NCI-H1694 treated with DMSO at 0.1 percent for 48 hours (cell line): ENCODE data around the gene ALDH1A3.

ENCODE experiments used
- DNase-seq: peaks from one replicate; lab custom pipeline; 2025; lab: John Stamatoyannopoulos, UW

Gene ALDH1A3

DNA sequence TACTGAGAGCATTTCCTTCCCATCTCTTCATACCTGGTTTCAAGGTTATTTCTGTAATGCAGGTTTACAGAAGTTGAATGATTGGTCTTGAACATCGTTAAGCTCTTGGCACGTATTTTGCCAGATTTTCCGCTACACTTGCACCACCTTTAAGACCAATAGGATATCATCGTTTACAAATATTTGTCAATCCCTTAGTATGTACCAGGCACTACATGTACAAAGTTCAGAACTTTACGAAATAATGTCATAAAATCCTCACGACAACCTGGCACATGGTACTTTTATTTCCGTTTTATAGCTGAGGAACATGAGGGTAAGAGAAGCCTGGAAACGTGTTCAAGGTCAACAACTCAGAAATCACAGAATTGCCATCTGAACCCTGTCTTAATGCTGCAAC lies 45.8 kb downstream of the ALDH1A3 start:
- no peak for DNase-seq

DNA sequence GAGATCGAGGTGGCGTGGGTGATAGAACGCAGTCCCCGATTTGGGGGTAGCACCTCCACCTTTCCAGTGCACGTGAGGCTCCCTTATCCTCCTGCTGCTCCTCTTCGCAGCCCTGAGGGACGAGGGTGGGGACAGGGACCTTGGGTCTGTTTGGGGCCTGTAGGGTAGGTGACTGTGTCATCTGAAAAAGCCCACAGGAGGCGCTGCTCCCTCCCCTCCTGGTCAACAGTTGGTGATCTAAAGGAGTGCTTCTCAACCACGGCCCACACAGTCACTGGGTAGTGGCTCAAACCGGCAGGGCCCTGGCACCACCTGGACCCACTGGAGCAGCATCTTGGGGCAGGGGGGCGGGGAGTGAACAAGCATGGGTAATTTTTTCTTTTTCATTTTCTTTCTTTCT lies 46.6 kb downstream of the ALDH1A3 start:
- DNase-seq: no peak

DNA sequence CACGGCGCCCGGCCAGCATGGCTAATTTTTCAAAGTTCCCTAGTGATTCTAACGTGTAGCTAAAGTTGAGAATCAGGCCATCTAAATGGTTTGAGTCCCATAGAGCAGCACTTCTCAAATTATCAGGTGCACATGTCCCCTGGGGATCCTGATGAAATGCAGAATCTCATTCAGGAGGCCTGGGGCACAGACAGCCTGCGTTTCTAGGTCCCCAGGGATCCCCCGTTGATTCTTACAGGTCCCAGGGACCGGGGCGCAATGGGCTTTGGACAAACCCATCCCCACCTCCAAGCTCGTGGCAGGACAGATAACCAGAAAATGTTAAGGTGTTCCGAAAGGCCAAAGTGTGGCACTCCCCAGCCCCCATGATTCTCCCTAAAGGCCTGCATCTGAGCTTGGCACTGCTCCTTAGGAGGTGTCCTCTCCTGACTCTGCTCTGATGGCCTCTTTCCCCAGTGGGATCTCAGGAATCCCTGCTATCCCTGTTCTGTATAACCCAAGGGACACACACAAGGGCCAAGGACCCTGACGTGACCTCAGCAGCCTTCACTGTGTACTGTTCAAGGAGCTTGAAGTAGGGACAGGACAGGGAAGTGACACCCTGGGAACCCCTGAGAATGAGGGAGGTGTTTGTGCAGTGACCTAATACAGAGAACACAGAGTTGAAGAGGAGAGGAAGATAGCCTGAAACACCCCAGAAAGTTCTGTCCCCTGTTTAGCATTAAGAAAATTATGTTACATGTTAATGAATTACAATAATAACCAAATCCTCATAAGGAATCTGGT lies 47.5 kb downstream of the ALDH1A3 start:
- DNase-seq: no peak

DNA sequence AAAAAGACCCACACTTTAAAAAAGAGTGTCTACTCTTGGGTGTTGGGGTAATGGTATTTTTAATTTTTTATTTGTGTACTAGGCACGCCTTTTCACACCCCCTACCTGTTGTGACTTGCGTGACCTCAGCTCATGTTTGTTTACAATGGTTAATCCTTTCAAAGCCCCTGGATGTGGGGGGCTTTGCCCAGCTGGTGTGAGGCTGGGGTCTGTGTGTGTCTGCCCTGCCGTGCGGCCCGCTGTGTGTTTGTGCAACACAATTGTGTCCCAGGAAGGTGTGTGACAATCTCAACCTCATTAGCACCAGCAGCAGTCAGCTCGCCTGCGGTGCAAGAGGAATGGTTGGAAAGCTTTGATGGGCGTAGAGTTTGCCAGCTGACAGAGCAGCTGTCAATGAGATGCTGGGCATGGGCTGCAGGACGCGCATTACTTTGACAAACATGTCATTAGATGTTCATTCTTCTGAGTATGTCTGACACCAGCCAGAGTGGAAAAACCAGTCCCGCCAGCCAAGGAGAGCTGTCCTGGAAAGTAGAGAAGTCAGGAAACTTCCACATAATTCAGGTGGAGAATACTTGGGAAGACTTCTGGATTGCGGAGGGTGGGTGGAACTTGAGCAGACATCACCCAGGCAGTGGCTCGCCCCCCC lies 49.1 kb downstream of the ALDH1A3 start:
- DNase-seq: no peak

DNA sequence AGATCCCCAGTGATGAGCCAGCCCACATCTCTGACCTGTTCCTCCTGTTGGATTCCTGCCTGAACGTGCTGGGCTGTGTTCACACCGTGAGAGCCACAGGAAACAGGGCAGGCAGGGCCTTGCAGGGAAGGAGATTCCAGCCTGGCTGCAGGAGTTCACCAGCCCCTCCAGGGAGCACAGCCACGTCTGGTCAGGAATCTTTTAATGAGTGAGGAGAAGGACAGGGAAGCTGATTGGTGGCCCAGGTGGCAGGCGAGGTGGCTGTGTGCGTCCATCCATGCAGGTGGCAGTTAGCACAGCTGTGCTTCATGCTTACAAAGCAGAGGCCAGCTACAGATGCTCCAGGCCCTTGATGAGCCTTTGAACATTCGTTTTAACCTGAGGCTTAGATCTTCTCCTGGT lies 50.0 kb downstream of the ALDH1A3 start:
- no peak for DNase-seq

DNA sequence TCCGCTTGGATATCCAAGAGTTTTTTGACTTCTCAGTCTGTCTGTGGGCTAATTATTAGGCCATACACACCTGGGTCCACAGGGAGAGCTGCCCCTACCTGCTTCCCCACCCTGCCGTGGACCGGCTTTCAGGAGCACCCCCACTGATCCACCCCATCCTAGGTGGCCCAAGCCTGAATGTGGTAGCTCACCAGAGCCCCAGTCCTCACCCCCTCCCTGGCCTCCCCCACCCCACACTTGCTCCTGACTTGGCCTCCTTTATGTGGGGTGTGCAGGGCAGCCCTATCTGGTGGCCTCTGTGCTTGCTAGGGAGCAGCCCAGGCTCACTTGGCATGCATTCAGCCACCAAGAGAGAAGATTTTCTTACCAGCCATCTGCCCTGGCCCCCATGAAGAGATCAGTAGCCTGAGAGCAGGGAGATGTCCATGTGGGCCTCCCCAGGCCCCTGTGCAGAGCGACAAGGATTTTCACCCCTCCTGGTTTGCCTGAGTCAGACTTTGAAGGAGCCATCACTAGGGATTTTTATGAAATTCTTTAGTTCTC lies 50.7 kb downstream of the ALDH1A3 start:
- no peak for DNase-seq

DNA sequence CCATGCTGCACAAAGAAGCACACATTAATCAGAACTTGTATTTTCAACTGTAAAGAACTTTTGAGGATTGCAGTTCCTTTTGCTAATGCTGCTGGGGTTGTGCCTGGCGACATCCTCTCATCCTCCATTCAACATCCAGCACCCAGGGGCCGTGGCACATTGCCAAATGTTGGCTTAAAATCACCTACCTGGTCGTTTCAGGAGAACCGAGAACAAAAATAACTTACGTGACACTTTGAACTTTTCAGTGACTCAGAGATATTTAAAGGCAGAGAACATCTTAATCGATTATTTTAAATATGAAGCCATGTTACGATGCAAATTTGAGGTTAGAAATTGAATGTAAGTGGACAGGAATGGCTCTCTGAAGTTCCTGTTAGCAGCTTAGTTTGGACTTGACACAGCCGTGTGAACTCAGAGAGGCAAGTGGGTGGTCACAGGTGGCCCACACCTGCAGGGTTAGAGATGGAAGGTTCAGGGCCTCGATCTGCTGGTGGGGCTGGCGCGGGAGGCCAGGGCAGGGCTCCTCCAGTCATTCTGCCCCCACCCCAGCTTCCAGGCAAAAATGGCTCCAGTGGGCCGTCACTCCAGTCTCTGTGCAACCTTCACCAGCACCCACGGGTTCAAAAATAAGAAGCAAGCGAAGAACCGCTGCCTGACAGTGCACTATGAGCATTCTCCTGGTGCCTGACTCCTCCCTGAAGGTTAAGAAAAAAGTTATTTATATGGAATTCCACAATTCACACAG lies 51.7 kb downstream of the ALDH1A3 start:
- no peak for DNase-seq

DNA sequence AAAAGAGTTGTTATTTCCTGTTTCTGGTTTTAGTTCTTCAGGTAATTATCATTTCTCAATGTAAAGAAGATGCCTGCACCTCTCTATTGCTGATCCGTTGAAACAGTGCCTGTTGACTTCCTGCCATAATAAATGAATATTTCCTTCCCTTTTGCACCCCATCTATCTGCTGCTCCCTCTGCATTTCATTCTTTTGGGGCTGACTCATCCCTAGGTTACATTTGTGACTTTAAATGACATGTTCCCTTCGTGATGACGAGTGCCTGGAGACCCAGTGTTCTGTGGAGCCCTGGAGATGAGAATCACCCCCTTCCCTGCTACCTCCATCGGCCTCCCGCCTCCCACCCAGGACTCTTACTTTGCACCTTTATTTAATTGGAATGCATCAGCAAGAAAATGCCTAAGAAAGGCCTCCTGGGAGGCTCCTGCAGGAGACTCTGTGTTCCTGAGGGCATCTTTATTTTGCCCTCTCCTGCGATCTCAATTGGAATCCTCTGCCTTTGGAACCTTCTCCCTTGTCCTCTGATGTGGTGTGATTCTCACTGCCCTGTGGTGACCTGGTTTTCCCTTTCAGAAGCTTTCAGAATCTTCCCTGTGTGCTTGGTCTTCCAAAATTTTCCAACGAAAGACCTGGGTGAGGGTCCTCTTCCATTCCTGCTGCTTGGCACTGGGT lies 53.2 kb downstream of the ALDH1A3 start:
- no peak for DNase-seq

DNA sequence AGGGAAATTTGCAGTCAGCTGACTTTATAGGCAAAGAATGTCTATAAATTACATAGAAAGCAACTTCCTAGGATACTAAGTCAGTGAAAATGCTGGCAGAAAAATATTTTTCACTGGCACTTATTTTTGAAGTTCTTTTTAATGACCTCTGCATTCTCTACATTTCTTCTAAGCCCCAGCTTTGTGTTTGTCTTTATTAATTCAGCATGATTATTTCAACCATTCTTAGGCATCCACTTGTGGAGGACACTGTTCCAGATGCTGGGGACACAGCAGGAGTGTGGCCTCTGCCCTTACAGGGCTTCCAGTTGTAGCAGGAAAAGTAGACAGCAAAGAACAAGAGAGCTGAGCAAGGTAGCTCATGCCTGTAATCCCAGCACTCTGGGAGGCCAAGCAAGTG lies 54.5 kb downstream of the ALDH1A3 start:
- no peak for DNase-seq

DNA sequence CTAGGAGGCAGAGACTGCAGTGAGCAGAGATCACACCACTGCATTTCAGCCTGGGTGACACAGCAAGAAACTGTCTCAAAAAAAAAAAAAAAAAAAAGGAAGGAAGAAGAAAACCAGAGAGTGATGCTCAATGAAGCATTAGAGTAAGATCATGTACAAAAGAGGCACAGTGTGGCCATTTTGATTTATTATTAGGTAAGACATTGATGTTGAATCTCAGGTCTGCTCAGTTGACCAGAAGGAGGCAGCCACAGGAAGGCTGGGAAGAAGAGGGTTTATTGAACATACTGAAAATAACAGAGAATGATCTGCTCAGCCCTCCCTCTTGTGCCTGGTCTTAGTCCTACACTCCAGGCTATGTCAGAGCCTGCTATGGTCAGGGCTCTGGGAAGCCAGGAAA lies 55.1 kb downstream of the ALDH1A3 start:
- DNase-seq: no peak

DNA sequence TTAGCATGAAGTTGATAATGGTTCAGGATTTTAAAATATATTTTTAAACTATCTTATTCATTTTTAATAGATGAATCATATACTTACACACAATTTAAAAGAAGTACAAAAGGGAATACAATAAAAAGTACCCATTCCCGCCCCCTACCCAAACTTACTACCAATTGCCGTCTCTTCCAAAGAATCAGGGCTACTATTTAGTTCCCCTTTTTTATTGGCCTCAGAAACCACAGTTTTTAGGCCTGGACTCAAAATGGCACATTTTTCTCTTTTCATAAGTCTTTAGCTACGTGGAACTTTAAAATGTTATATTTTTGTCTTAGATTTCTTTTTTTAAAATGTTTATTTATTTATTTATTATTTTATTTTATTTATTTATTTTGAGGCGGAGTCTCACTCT lies 57.5 kb downstream of the ALDH1A3 start:
- DNase-seq: no peak

DNA sequence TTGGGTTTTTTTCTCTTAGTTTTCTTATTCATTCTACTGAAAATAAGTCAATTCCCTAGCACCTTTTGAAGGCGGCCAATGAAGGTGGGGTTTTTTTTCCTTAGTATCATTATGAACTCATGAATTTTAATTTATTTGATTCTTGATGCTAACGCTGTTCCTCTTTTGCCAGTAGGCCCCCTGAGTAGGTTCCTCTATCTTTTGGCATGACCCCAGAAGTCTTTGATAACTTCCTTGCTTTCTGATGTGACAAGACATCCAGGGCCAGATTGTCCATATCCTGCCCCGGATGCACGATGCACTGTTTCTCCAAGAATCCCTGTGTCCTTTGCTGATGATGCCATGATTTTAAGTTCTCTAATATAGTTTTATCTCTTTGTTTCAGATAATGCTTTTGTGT lies 60.2 kb downstream of the ALDH1A3 start:
- DNase-seq: no peak

DNA sequence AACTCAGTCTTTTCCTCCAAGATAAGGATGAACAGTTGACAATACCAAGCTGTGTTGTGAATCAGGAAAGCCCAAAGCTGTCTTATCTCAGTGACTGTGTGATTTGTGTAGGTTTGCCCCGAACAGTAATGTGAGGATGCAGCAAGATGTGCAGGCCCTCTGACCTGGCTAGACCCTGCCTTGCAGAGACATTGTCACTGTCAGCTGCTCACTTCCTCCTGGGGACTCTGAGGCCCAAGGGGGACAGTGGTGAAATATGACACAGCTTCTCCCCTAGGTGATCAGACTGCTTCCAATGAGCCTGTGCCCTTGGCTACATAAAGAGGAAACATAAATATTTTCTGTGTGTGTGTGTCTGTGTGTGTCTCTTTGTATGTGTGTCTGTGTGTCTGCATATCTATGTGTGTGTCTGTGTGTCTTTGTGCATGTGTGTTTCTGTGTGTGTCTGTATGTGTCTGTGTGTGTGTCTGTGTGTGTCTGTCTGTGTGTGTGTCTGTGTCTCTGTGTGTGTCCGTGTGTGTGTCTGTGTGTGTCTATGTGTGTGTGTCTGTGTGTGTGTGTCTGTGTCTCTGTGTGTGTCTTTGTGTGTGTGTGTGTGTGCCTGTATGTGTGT lies 61.2 kb downstream of the ALDH1A3 start:
- no peak for DNase-seq

DNA sequence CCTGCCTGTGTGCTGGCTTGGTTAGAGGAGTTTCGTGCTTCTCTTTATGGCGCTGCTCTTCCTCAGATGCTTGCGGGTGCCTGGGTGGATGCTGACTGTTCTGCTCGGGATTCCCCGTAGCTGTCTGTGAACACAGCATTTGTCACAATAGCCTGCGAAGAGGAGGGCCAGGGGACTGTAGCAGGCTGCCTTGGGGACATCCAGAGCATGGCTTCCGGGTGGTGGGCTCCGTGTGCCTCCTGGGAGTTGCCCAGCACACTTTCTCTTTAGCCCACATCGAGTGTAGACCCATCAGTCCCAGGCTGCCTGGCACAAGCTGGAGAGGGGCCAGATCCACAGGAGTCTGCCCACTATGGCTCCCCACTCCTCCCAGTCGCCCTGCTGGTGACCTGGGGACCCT lies 61.9 kb downstream of the ALDH1A3 start:
- no peak for DNase-seq

DNA sequence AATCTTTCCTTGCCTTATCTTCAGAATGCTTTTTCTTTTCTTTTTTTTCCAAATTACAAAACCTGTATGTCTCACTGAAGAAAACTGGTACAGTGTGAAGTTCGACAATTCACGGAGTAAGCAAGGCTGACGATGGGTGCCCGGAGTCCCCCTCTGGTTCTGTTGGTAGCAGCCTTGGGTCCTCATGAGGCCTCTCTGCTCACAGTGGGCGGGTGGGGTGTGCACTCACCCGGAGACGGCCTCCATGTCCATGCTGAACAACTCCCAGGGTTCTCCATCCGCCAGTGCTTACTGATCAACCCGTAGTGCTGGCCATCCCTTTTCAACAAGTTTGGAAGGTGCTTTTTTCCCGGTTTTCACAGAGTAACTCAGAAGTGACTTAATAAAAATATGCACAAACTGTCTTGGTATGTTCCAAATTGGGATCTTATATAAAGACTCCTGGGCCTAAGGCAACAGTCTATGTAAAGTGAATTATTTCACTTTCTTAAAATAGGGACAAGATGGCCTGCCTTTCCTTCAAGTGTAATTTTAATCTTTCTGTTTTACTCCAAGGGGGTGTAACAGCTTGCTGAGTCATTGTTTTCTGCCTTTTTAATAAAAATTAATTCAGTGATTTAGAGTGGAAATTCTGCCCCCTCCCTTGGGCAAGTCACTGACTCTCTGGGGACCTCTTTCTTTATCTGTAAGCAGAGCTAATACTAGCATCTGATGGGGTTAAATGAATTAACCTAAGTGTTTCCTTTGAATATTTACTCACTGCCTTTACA lies 63.2 kb downstream of the ALDH1A3 start:
- no peak for DNase-seq

DNA sequence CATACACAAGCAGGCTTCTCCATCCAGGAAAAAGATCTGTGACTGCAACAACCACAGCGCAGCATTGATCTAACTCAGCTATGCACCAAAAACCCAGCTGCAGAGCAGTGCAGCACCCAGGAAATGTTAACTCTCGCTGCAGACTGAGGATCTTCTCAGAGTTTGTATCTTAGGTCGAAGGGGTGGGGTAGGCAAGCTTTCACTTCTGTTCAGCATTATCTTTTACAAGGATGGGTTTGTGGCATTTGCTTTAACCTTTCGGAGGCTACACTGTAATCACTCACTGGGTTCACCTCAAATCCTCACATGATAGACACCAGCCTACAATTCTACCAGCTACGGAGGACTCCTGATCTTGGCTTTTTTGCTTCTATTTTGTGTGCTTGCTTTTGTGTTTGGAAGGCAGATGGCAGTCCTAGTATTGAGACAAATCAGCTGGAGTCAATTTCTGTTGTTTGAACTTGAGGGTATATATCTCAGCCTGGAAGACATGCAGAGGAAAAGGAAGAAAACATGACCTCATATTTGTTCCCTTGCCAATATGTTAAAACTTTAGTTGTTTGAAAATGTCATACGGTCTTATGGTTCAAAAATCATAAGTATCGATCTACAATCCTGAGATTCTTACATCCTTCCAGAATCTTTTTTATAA lies 64.7 kb downstream of the ALDH1A3 start:
- DNase-seq: no peak

DNA sequence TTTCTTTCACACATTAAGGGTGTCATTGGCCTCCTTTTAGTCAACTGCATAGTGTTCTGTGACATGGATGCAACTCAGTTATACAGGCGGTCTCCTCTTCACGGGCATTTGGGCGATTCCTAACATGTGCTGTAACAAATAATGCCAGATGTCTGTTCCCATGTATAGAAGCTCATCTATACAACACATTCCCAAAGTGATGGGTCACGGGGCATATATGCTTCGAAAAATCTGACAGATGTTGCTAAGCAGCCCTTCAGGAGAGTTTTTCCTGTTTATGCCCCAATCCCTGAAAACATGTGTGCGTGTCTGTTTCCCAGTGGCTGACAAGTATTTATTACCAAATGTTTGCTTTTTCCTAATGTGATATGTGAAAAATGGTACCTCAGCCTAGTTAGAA lies 65.4 kb downstream of the ALDH1A3 start:
- DNase-seq: no peak

DNA sequence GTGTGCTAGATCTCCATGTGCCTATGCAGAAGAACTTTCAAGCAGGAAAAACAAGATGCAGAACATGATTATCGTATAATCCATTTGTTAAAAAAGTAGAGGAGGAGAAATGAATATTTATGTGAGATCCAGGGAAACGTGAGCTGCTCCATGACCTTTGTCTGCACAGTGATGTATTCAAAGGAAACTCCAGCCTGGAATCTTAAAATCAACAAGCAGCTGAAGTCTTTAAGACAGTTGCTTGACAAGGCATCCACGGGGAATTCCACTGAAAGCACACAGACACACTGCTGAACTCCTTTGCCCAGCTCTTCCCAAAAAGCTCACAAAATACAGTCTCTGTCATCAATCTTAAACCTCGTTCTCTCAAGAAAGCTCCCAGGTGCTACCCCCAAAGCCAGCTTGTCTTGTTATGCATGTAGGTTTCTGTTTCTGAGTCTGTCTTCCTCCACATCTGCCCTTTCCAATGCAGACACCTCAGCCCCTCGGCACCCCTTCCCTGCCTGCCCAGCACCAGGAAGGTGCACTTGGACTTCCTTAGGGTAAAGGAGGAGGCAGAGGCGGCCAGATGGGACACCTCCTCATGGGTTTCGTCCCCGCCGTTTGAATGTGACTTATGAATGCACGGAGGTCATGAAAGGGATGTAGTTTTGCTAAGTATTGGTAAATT lies 68.3 kb downstream of the ALDH1A3 start:
- DNase-seq: no peak

DNA sequence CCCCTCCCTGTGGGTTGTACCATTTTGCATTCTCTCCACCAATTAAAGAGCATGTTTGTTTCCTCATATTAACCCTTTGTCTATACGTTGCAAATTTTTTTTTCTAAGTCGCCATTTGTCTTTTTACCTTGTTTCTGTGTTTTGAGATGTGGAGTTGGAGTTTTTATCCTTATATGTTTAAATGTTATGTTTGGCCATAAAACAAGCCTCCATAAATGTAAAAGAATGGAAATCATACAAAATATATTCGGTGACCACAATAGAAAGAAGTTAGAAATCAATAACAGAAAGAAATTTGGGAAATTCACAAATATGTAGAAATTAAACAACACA lies 68.8 kb downstream of the ALDH1A3 start:
- DNase-seq: no peak

DNA sequence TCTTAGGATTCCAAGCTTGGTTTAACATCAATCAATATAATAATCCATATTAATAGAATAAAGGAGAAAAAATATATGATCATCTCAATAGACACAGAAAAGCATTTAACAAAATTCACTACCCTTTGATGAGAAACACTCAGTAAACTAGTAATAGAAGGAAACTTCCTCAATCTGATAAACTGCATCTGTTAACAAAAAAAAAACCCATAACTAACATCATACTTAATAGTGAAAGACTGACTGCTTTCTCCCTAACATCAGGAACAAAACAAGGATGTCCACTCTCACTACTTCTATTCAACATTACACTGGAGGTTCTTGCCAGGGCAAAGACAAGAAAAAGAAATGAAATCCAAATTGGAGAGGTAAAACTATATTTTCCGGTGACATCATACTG lies 70.1 kb downstream of the ALDH1A3 start:
- no peak for DNase-seq
